Upper lobe of left lung (tissue), 4 donors: ENCODE measurements around the gene BMP7.

Source experiments
- CTCF ChIP-seq, 6 experiments: fragments of 450-650 bp in 4 of 6; fragments of 200-600 bp in 2 of 6; sonication (generic) in 2 of 6; IDR thresholded peaks; one replicate each; pipeline ENCODE4 v1.5.1; 2016 to 2019; ENCODE audit warnings: antibody characterized with exemption in 6 of 6
- EP300 ChIP-seq, 4 donors: sonication (generic); formaldehyde crosslinking; IDR thresholded peaks; one replicate each; pipeline ENCODE4 v1.5.1; 2017; ENCODE audit warnings: antibody characterized with exemption in 4 of 4, control low read depth in 2 of 4
- POLR2AphosphoS5 ChIP-seq, 2 donors: sonication (generic); formaldehyde crosslinking; IDR thresholded peaks; one replicate each; pipeline ENCODE4 v1.5.1; 2017; ENCODE audit warnings: antibody characterized with exemption in 2 of 2

GRCh38 chr20:57167971-57168701, 98.3 kb downstream of the BMP7 start:
- TF ChIP-seq CTCF (IDR thresholded peaks at IDR 0.05) (no peak), EP300 (IDR thresholded peaks at IDR 0.05) (no peak), POLR2AphosphoS5 (IDR thresholded peaks at IDR 0.05) (no peak)
